GM19468 (cell line): ENCODE results near the gene CSF3.

ENCODE experiments used
- ATAC-seq: cut with Tn5 transposase; IDR thresholded peaks from one replicate; pipeline ENCODE4 v1.9.1; 2021; ENCODE audit warnings: mild to moderate bottlenecking, moderate library complexity, moderate number of reproducible peaks; ENCODE audit not compliant: unreplicated experiment; ENCODE audit errors: extremely low read depth

The CSF3 gene

GRCh38 chr17:40059729-40060475 is 44.7 kb downstream of the CSF3 start:
- no peak for ATAC-seq

GRCh38 chr17:40060887-40061608 is 45.8 kb downstream of the CSF3 start:
- no peak for ATAC-seq

DNA sequence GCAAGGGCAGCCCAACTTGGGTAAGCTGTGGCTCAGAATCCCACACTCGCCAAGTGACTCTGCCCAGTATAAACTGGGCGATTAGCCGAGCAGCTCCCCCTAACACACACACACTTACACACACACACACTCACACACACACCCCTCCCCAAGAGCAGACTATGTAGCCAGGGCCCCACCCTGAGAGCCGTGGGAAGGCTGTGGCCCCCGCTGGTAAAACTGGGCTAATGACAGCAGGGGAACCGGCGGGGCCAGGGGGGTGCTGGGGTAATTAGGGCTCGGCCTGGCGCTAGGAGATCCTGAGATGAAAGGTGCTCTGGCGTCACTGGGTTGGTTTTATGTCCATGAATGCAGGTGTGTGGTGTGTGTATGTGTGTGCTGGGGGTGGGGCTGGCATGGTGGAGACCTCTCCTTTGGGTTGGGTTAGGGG is 46.4 kb downstream of the CSF3 start:
- no peak for ATAC-seq

DNA sequence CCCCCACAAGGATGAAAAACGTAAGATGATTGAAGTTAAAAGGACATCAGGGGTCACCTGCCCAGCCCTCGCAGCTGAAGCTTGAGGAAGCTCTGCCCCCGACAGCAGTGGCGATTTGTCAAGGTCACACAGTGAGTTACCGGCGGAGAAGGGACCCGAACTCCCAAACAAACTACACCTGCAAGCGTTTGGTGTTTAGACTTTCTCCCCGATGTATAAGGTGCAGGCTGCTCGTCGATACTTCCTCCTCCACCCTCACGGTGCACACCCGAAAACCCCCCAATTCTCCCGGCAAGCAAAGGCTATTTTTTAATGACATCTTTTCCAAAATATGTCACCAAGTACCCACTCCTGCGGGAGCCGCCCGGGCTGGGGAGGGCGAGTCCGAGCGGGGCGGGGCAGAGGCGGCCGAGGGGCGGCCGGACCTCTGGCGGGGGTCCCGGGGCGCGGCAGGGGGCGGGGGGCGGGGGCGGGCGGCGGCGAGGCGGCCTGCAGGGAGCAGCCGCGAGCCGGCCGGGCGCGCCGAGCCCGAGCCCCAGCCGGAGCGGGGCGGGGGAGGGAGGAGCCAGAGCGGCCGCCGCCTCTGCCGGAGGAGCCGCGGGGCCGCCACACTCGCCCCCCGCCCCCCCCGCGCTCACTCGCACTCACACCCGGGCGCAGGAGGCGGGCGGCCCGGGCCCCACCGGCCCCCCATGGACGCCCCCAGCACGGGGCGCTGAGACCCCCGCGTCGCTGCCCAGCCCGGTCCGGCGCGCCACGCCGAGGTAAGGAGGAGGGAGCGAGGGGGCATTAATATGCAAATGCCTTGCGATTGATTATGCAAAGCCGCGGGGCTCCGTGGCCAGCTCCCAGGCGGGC is 47.3 kb downstream of the CSF3 start, which contains the start of gene THRA:
Gene THRA, plus strand, starts transcription at position 637 of the 858 bp plus-strand sequence. CDS start 11,524 bp downstream, outside the sequence.
- peak; percentile 46 for ATAC-seq

- ATAC-seq, result no peak
Observed at GRCh38 chr17:40063187-40063771, 48.0 kb downstream of the CSF3 start.

GRCh38 chr17:40063901-40064531 is 48.8 kb downstream of the CSF3 start:
- no peak for ATAC-seq

- ATAC-seq, result no peak
Observed at GRCh38 chr17:40064971-40065768, 49.9 kb downstream of the CSF3 start.

- ATAC-seq, result no peak
Observed at GRCh38 chr17:40065769-40066510, 50.7 kb downstream of the CSF3 start.
